HG02981 (cell line): ENCODE measurements around the gene TLR7.

Source experiments
- ATAC-seq: cut with Tn5 transposase; IDR thresholded peaks from one replicate; pipeline ENCODE4 v1.9.1; 2021; ENCODE audit warnings: mild to moderate bottlenecking, moderate library complexity; ENCODE audit not compliant: unreplicated experiment

TLR7 gene

DNA sequence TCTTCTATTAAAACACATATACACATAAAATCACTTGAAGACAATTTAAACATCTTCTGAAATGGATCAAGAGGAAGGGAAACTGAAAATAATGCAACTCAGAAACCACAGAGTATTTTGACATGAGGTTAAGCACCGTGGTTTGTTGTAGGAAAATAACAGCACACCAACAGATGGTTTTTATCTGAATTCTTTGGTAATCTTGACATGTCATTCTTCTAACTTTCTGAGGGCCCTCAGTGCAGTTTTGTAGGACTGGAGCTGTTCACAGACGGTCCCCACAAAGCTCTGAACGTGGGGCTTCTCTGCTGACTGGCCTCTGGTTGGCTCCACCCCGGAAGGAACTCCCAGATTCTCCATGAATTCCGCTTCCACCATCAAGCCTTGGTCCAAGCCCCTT is 23.6 kb downstream of the TLR7 start:
- ATAC-seq, result peak; percentile 64

DNA sequence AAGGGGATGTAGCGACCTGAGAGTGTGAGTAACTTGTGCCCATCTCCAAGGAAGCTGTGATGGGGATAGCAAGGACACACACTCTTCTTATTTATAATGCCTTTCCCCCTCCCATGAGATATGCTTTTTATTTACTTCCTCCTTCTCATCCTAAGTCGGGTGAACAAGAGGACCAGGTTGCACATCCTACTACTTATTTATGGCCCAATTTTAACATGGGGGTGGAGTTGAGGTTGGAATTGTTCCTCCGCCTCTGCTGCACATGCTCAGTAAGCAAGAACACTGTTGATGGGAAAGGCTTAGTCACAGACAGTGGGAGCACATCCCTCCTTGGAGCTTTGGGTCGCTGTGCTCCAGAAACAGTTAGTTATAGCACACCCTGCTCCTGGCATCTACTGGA is 24.3 kb downstream of the TLR7 start:
- ATAC-seq, result no peak

DNA sequence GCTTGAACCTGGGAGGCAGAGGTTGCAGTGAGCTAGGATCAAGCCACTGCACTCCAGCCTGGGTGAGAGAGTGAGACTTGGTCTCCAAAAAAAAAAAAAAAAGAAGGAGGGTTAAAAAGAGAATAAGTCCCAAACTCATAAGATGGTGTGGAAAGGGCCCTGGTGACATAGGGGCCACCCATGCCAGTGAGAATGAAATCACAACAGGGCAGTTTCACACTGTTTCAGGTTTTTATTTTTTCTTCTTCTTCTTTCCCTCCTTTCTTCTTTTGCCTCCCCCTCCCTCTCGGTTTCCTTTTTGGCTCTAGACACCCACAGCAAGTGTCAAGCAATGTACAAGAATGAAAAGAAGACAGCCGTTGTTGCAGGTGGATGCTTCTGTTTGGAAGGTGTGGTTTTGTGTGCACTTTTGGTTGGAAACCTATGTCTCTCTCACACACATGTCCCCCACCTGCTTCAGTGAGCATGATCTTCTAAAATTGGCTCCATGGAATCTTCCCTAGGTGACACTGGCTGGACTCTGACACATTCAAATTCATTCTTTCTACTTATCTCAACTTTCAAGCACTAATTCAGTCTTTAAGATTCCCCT is 25.1 kb downstream of the TLR7 start:
- ATAC-seq, result peak; percentile 45

DNA sequence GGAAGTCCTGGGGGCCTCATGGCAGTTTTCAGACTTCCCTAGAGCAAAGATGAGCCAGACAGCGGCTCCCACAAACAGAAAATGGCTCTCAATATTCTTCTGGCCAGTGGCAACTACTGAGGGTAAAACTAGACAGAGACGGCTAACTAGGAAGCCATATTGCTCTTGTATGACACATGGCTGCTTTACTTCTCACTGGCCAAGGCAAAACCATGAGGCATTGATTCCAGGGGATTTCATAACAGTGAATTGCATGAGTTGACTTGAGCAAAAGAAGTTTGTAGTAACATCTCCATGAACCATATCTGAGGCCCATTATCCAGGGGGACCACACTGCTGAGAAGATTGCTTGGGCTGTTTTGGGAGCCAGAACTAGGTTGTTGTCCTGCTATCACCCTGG is 25.8 kb downstream of the TLR7 start:
- no peak for ATAC-seq

DNA sequence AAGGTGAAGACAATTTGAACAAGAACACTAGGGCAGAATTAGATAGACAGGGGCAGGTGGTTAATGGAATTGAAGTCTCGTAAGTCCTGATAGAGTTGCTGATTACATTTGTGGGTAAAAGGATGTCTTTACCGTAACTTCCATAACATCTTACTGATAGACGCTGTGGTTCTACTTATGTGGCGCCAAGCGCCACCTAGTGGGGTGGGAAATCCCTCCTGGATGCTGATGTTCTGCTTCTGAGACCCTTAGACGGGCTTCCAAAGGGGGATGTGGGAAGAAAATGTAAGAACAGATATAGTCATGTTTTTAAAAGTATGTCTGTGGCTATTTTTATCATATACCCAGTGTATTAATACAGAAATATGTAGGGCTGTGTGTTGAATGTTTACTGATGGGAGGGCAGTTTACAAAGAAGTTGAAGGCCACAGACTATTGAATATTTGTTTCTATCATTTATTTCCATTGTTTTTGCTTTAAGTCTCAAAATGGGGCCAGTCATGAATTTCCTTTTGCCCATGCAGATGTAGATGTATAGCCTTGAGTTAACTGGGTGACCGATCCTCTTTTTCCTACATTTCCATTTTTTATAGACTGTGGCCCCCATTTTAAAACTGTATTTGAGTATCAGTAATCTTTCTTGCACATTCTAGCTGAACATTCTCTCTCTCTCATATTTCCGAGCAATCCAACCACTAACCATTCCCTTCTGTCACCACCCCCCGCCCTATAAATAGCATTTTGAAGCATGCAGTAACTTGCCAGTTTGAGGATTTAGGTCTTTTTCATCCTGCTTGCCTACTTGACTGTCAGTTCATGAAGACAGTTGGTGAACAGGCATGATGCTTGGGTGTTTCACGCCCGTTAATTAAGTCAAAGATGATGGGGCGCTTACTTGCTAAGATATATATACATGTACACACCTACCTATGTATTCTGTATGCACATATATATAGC is 27.5 kb downstream of the TLR7 start:
- no peak for ATAC-seq

DNA sequence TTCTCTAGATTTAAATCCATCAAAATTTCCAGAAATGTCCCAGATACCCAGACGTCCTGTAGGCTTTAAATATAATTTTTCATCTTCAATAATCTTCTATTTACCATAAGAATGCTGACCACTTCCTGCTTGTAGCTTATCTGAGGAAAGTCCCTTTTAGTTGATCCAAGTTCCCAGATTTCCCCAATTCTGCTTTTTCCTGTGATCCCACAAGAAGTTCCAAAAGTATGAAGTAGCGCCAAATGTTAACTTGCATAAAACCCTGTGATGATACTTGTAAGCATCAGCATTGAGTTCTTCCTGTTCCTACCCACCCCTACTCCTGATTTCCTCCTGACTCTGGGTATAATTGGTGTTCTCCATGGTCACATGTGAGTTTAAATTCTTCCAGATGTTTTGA is 29.0 kb downstream of the TLR7 start:
- no peak for ATAC-seq

DNA sequence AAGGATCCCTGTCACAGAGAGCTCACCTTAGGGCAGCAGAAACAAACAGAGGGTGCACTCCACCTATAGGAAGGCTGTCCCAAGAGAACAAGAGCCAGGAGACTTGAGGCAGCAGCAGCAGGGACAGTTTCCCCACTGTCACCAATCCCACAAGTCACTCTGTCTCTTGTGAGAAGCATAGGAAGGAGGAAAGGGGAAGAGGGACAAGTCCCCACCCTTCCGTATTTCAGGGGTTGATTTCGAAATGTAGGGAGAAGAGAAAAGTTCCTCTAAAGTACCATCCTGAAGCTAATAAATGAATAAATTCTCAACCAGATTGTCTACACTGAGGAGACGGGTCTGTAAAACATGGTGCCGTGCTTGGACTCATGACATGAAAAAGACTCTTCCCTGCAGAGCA is 30.1 kb downstream of the TLR7 start:
- ATAC-seq, result no peak

DNA sequence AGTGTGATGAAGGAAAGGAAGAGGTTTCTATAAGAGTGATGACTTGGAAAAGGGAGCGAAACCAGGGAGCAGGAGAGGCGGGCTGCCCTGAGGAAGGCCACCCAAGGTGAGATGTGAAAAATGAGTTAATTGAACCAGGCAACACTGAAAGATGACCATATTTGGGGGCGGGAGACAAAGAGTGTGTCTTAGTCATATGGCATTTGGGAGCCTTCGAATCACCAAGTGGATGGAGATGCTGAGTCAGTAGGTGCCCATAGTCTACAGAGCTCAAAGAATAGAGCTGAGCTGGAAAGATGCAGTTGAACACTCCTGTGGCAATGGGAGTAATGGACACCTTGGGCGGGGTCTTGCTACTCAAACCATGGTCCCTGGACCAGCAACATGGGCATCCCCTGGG is 31.2 kb downstream of the TLR7 start:
- no peak for ATAC-seq

DNA sequence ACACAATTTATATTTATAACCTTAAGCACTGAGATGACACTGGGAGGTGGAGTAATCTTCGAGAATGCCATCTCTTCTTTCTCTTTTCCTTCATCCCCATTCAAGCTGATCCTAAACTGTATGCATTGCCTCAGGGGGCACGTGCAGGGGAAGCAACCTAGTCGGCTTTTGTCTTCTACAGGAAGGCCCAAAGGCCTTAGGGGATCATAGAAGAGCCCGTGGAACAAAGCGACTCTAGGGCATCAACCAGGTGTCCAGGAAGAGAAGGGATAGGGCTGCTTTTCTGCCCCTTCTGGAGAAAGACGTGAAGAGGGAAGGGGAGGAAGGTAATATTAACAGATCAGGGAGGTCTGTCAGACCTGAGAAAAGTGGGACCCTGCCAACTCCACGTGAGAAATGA is 32.6 kb downstream of the TLR7 start:
- no peak for ATAC-seq

DNA sequence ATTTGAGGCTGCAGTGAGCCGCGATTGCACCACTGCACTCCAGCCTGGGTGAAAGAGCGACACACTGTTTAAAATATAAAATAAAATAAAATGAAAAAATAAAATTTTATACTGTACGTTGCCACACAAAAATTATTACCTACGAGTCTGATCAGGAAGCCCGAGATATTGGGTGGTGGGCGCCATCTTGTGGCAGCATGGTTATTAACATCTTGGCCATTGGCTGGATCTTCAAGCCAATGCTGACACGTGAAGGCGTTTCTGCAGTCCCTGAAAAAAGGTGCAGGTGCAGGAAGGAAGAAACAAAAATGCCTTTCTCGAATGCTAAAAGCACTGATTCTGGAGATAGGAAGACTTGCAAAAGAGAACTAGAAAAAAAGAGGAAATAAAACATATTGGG is 34.6 kb downstream of the TLR7 start:
- ATAC-seq, result no peak

DNA sequence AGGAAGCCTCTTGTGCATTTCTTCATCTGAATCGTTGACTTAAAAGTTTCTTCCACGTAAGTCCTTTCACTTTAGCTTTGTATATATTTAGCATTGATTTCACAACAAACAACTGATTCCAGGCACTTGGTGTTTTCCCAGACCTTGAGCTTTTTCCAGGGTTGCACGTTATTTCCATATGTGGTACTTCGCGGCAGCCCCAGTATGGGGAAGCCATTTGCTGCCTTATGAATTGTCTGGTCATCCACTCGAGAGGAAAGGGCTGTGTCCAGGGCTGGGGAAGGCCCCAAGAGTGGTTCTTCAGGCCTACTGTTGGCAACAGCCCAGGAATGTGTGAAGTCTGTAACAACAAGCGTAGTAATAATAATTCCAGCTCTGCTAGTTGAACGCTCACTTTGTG is 36.8 kb downstream of the TLR7 start:
- no peak for ATAC-seq

DNA sequence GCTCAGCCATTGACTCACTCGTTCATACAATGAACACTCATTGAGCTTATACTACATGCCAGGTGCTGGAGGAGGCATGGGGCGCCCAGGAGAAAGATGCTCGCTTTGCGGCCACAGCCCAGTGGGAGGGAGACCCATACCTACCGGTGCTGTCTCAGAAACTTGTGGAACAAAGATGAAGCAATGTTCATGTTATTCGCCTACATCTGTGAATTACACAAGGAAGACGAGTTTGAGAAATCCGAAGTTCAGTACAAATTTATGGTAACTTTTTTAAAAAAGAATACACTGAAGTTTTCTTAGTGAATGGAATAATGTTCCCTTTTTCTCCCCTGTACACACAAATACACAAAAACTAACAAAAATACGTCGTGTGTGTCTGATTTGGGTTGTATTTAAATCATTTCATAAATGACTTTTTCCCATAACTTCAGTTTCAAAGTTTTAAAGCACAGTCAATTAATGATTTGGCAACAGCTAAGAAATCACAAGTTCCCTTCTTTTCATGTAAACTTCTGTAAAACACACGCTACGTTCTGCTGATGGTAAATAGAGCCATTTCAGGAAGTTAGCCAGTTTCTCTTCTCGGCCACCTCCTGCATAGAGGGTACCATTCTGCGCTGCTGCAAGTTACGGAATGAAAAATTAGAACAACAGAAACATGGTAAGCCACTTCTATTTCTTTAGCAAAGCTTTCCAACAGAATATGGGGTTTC is 39.3 kb downstream of the TLR7 start, which contains the start of gene TLR8:
Gene TLR8 (plus strand): TSS at position 575 of the 716 bp plus-strand sequence. CDS start 87 bp downstream, at position 662.
- ATAC-seq, result no peak

DNA sequence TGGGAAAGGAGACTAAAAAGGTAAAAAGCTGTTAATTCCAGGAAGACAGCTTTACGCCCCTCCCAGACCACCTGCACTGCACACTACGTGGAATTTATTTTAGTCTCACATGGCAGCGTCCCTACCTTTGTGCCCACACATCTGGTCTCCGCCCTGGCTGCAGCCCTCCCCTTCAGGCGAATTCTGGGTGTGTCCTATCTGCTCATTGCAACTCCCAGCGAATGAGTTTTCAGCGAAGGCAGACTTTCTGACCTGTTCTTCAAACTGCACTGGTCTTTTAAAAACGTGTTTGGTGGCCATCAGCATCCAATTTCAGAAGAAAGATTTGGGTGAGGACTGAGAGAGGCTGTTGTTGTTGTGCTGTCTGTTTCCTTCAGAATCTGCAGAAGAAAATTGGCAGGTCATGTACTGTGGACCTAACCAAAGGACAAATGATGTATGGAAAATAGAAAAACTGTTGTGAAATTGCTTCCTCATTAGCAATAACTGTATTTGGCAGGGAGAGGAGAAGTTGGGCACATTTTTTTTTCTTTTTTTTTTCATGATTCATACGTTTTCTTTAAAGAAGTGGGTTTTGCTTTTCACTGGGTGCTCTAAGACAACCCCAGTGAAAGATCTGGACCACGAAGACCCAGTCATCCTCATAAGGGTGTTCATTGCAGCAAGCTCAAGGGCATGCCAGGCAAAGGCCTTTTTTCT is 43.7 kb downstream of the TLR7 start:
- no peak for ATAC-seq

DNA sequence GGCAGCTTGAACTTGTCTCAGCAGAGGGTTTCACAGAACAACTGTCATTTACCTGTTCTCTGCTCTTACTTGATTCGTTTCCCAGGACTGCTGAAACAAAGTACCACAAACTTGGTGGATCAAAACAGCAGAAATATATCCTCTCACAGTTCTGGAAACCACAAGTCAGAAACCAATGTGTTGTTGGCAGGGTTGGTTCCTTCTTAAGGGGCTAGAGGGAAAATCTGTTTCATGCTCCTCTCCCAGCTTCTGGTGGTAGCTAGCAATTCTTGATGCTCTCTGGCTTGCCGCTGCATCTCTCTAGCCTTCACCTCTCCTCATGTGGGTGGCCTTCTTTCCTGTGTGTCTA is 44.2 kb downstream of the TLR7 start:
- ATAC-seq, result no peak

DNA sequence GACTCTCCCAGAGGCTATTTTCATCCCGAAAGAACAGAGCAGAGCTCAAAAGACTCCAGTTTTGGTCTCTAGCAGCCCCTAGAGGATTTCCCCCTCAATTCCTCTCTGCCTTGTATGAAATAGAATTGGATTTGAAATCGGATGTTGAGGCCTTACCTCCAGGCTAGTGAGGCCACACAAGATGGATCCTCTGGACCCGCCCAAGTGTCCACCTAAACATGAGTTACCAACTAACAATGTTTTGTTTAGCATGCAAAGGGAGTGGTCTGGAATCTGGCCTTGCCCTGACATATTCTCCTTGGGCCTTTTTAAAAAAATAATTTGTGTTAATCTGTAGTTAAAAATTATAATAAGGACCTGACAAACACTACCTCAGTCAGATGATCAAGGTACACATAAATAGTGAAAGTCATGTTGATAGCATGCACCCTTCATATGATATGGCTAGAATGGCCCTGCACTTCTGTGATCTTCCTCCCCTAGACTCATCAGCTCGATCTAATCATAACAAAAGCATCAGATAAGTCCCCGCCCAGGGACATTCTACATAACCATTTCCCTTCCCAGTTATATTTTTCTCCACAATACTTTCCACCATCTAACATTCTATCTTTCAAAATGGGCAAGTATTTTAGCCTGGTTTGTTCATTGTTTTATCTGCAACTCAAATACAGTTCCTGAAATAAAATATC is 46.1 kb downstream of the TLR7 start:
- no peak for ATAC-seq

DNA sequence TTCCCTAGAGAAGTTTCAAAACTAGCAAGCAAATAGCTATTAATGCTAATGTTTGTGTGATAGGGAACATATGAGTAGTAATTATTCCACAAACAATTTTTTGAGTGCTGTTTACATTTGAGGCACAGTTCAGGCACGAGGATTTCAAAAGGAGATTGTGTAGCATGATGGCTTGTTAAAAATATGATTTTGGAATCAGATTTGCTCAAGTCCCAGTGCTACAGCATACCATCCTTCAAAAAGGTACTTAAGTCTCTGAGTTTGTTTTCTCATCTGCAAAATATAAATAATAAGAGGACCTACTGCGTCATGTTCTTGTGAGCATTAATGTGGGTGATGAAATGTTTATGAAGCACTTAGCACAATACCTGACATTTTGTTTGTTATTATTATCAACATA is 50.9 kb downstream of the TLR7 start:
- ATAC-seq, result no peak

DNA sequence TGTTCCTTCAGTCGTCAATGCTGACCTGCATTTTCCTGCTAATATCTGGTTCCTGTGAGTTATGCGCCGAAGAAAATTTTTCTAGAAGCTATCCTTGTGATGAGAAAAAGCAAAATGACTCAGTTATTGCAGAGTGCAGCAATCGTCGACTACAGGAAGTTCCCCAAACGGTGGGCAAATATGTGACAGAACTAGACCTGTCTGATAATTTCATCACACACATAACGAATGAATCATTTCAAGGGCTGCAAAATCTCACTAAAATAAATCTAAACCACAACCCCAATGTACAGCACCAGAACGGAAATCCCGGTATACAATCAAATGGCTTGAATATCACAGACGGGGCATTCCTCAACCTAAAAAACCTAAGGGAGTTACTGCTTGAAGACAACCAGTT is 52.2 kb downstream of the TLR7 start:
- ATAC-seq, result no peak

DNA sequence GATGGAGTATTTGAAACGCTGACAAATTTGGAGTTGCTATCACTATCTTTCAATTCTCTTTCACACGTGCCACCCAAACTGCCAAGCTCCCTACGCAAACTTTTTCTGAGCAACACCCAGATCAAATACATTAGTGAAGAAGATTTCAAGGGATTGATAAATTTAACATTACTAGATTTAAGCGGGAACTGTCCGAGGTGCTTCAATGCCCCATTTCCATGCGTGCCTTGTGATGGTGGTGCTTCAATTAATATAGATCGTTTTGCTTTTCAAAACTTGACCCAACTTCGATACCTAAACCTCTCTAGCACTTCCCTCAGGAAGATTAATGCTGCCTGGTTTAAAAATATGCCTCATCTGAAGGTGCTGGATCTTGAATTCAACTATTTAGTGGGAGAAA is 52.7 kb downstream of the TLR7 start:
- no peak for ATAC-seq

DNA sequence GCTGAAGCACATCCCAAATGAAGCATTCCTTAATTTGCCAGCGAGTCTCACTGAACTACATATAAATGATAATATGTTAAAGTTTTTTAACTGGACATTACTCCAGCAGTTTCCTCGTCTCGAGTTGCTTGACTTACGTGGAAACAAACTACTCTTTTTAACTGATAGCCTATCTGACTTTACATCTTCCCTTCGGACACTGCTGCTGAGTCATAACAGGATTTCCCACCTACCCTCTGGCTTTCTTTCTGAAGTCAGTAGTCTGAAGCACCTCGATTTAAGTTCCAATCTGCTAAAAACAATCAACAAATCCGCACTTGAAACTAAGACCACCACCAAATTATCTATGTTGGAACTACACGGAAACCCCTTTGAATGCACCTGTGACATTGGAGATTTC is 54.1 kb downstream of the TLR7 start:
- no peak for ATAC-seq

DNA sequence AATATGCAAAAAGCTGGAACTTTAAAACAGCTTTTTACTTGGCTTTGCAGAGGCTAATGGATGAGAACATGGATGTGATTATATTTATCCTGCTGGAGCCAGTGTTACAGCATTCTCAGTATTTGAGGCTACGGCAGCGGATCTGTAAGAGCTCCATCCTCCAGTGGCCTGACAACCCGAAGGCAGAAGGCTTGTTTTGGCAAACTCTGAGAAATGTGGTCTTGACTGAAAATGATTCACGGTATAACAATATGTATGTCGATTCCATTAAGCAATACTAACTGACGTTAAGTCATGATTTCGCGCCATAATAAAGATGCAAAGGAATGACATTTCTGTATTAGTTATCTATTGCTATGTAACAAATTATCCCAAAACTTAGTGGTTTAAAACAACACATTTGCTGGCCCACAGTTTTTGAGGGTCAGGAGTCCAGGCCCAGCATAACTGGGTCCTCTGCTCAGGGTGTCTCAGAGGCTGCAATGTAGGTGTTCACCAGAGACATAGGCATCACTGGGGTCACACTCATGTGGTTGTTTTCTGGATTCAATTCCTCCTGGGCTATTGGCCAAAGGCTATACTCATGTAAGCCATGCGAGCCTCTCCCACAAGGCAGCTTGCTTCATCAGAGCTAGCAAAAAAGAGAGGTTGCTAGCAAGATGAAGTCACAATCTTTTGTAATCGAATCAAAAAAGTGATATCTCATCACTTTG is 55.2 kb downstream of the TLR7 start:
- no peak for ATAC-seq
